H9 (cell line): Measurements from ENCODE around the gene ZNF768. TPM values are rescaled to one million over a fixed set of nuclear protein-coding genes. Genes with fewer than 3 reads are reported as not detected.

Source experiments
- DNase-seq: peaks from one replicate; pipeline ENCODE4 v3.0.0-alpha.2; 2017
- H2AFZ ChIP-seq: one replicate; pipeline ENCODE4 v1.6.1; 2013; ENCODE audit warnings: mild to moderate bottlenecking, low read length, control low read depth, moderate library complexity
- H2AK5ac ChIP-seq: 2 replicates; pipeline ENCODE4 v1.6.1; 2013; ENCODE audit warnings: low read length, control low read depth, mixed read lengths; ENCODE audit not compliant: insufficient read length
- H2BK120ac ChIP-seq: one replicate; pipeline ENCODE4 v1.6.1; 2013; ENCODE audit warnings: low read depth, mild to moderate bottlenecking, low read length, control low read depth, inconsistent platforms; ENCODE audit not compliant: poor library complexity, severe bottlenecking
- H2BK12ac ChIP-seq: 2 replicates; pipeline ENCODE4 v1.6.1; 2013; ENCODE audit warnings: low read length, control low read depth, mixed read lengths, low read depth; ENCODE audit not compliant: insufficient read length
- H2BK15ac ChIP-seq: 2 replicates; pipeline ENCODE4 v1.6.1; 2013; ENCODE audit warnings: low read depth, low read length, control low read depth
- H2BK20ac ChIP-seq: one replicate; pipeline ENCODE4 v1.6.1; 2013; ENCODE audit warnings: low read depth, mild to moderate bottlenecking, low read length, control low read depth, inconsistent platforms; ENCODE audit not compliant: poor library complexity, severe bottlenecking
- H2BK5ac ChIP-seq: 2 replicates; pipeline ENCODE4 v1.6.1; 2013; ENCODE audit warnings: low read length, control low read depth, mixed read lengths; ENCODE audit not compliant: insufficient read length
- H3K14ac ChIP-seq: 2 replicates; pipeline ENCODE4 v1.6.1; 2013; ENCODE audit warnings: low read length, control low read depth; ENCODE audit not compliant: insufficient read depth
- H3K18ac ChIP-seq: 2 replicates; pipeline ENCODE4 v1.6.1; 2013; ENCODE audit warnings: low read depth, mild to moderate bottlenecking, mixed read lengths, low read length, control low read depth; ENCODE audit not compliant: insufficient read length
- H3K23ac ChIP-seq: 2 replicates; pipeline ENCODE4 v1.6.1; 2013; ENCODE audit warnings: low read length, control low read depth, mixed read lengths, low read depth; ENCODE audit not compliant: insufficient read length
- H3K23me2 ChIP-seq: 2 replicates; pipeline ENCODE4 v1.6.1; 2013; ENCODE audit warnings: low read depth, mild to moderate bottlenecking, mixed read lengths, low read length, control low read depth; ENCODE audit not compliant: insufficient read length, poor library complexity, severe bottlenecking
- H3K27ac ChIP-seq: 2 replicates; pipeline ENCODE4 v1.5.1; 2013; ENCODE audit warnings: low read length, control low read depth, mixed read lengths, low read depth; ENCODE audit not compliant: insufficient read length
- H3K27me3 ChIP-seq: 2 replicates; pipeline ENCODE4 v1.6.1; 2013; ENCODE audit warnings: low read length, control low read depth, inconsistent platforms; ENCODE audit not compliant: insufficient read depth
- H3K4ac ChIP-seq: 2 replicates; pipeline ENCODE4 v1.6.1; 2013; ENCODE audit warnings: low read depth, mild to moderate bottlenecking, control low read depth, inconsistent platforms, low read length, moderate library complexity
- H3K4me1 ChIP-seq: 2 replicates; pipeline ENCODE4 v1.6.1; 2013; ENCODE audit warnings: low read length, control low read depth, inconsistent platforms; ENCODE audit not compliant: insufficient read depth
- H3K4me2 ChIP-seq: 2 replicates; pipeline ENCODE4 v1.6.1; 2013; ENCODE audit warnings: low read length, control low read depth, mixed read lengths; ENCODE audit not compliant: insufficient read length, insufficient read depth
- H3K56ac ChIP-seq: 2 replicates; pipeline ENCODE4 v1.6.1; 2013; ENCODE audit warnings: low read depth, mild to moderate bottlenecking, mixed read lengths, low read length, control low read depth; ENCODE audit not compliant: insufficient read length
- H3K79me1 ChIP-seq: 2 replicates; pipeline ENCODE4 v1.6.1; 2013; ENCODE audit warnings: low read depth, mild to moderate bottlenecking, moderate library complexity, low read length, control low read depth, inconsistent platforms; ENCODE audit not compliant: insufficient read depth, poor library complexity, severe bottlenecking
- H3K79me2 ChIP-seq: 2 replicates; pipeline ENCODE4 v1.6.1; 2013; ENCODE audit warnings: low read length, control low read depth, inconsistent platforms; ENCODE audit not compliant: insufficient read depth
- H3K9ac ChIP-seq: 2 replicates; pipeline ENCODE4 v1.6.1; 2013; ENCODE audit warnings: low read length, control low read depth, mixed read lengths; ENCODE audit not compliant: insufficient read length; ENCODE audit errors: extremely low read depth
- H3K9me3 ChIP-seq: one replicate; pipeline ENCODE4 v1.6.1; 2013; ENCODE audit warnings: low read depth, low read length, inconsistent platforms; ENCODE audit not compliant: control insufficient read depth
- H3T11ph ChIP-seq: one replicate; pipeline ENCODE4 v1.6.1; 2013; ENCODE audit warnings: mild to moderate bottlenecking, low read length, control low read depth, inconsistent platforms
- H4K20me1 ChIP-seq: one replicate; pipeline ENCODE4 v1.6.1; 2013; ENCODE audit not compliant: control insufficient read depth, insufficient read length, insufficient read depth
- H4K5ac ChIP-seq: 2 replicates; pipeline ENCODE4 v1.6.1; 2013; ENCODE audit warnings: low read depth, mild to moderate bottlenecking, mixed read lengths, low read length, control low read depth; ENCODE audit not compliant: insufficient read length
- H4K8ac ChIP-seq: replicated peaks from 2 replicates; pipeline ENCODE4 v1.6.1; 2013; ENCODE audit warnings: low read length, control low read depth, mixed read lengths, low read depth; ENCODE audit not compliant: insufficient read length
- H4K91ac ChIP-seq: 2 replicates; pipeline ENCODE4 v1.6.1; 2013; ENCODE audit warnings: low read depth, mild to moderate bottlenecking, moderate library complexity, mixed read lengths, low read length, control low read depth; ENCODE audit not compliant: insufficient read length
- H3K27ac Mint-ChIP-seq, 3 experiments: 2 replicates in 2 of 3; 3 replicates in 1 of 3; pipeline ENCODE4 v1.8.0; 2020 to 2021; ENCODE audit warnings: mixed read lengths in 3 of 3, mild to moderate bottlenecking in 1 of 3, moderate library complexity in 1 of 3
- H3K27me3 Mint-ChIP-seq: 2 replicates; pipeline ENCODE4 v1.8.0; 2021; ENCODE audit warnings: low read depth, mild to moderate bottlenecking, moderate library complexity, mixed read lengths
- H3K36me3 Mint-ChIP-seq, 3 experiments: 2 replicates in 2 of 3; 3 replicates in 1 of 3; pipeline ENCODE4 v1.8.0; 2020 to 2021; ENCODE audit warnings: low read depth in 3 of 3, mixed read lengths in 3 of 3; ENCODE audit not compliant: insufficient read depth in 1 of 3
- H3K4me1 Mint-ChIP-seq, 2 experiments: 2 replicates each; pipeline ENCODE4 v1.8.0; 2020; ENCODE audit warnings: mixed read lengths in 2 of 2
- H3K4me3 Mint-ChIP-seq, 2 experiments: 2 replicates in 1 of 2; 3 replicates in 1 of 2; pipeline ENCODE4 v1.8.0; 2020 to 2021; ENCODE audit warnings: mild to moderate bottlenecking in 2 of 2, mixed read lengths in 2 of 2, moderate library complexity in 1 of 2
- H3K9me3 Mint-ChIP-seq, 2 experiments: 2 replicates in 1 of 2; 3 replicates in 1 of 2; pipeline ENCODE4 v1.8.0; 2020; ENCODE audit warnings: mild to moderate bottlenecking in 2 of 2, mixed read lengths in 2 of 2, moderate library complexity in 1 of 2
- WGBS: extraction: QIAGEN DNeasy Blood & Tissue Kit; methylation state at CpG from one replicate; pipeline ENCODE4 v1.1.7; 2013; ENCODE audit warnings: missing lambda C conversion rate, low lambda C conversion rate, mixed read lengths; ENCODE audit not compliant: insufficient read length; ENCODE audit errors: extremely low coverage; 5-methylcytosine and 5-hydroxymethylcytosine counted together
- total RNA-seq: library from RNA; stranded (reverse); gene quantifications from 2 replicates; pipeline ENCODE4 v1.2.1, GENCODE V29; 2021
- TF ChIP-seq, protein P1 (sequence below): fragments of 200-600 bp; sonication (generic); conservative IDR thresholded peaks from 3 replicates; pipeline ENCODE4 v1.8.0; 2021; ENCODE audit warnings: antibody characterized with exemption, mild to moderate bottlenecking

ZNF768 gene
- total RNA-seq, 1 experiment from 2014 or later: 40.0 TPM

DNA sequence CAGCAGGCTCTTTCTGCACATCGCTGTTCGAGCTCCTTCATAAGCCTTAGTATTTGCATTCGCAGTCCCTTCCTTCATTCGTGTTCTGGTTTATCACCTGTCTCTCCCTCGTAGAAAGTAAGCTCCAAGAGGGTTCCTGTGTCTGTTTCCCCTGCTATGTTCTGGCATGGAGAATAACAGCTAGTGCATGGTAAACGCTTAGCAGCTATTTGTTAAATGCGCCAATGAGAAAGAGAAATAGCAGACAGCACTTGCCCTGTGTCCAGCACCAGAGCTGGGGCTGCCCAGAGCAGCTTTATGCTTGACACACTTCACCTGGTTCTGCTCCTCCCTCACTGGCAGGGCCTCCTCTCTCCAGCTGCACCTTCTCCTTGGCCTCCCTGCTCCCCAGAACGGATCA, 39.6 kb upstream of the ZNF768 start:
- no CpG with 5 or more reads among the region's 8 CpGs for WGBS
- Histone ChIP-seq H2BK120ac (no peak overlapping the region), H4K5ac (no peak overlapping the region), H3T11ph (no peak overlapping the region), H3K9ac (no peak overlapping the region), H3K79me2 (no peaks in the 10 kb centered on the region), H4K20me1 (no peaks in the 10 kb centered on the region), H2BK15ac (no peak overlapping the region), H3K4me2 (no peak overlapping the region), H2AK5ac (no peak overlapping the region), H3K23ac (no peak overlapping the region), H3K14ac (no peak overlapping the region), H3K27ac (no peak overlapping the region), H2AFZ (no peak overlapping the region), H3K18ac (no peak overlapping the region), H2BK20ac (no peak overlapping the region), H3K23me2 (peaks cover 8% of the 10 kb centered on the region), H4K91ac (no peak overlapping the region), H3K79me1 (no peaks in the 10 kb centered on the region), H3K4me1 (no peaks in the 10 kb centered on the region; the same call in 1 of the 2 replicates), H2BK5ac (no peak overlapping the region), H3K27me3 (no peaks in the 10 kb centered on the region), H3K56ac (no peak overlapping the region), H2BK12ac (no peak overlapping the region), H4K8ac (no peak overlapping the region), H3K9me3 (no peaks in the 10 kb centered on the region), H3K4ac (no peak overlapping the region)
- Mint-ChIP-seq H3K36me3 (no peaks in the 10 kb centered on the region), H3K27ac (no peak overlapping the region), H3K4me3 (no peak overlapping the region), H3K27me3 (peaks cover 9% of the 10 kb centered on the region), H3K4me1 (peaks cover 8 to 21% of the 10 kb centered on the region in 2 experiments), H3K9me3 (no peaks in the 10 kb centered on the region)
- TF ChIP-seq, protein P1, sequence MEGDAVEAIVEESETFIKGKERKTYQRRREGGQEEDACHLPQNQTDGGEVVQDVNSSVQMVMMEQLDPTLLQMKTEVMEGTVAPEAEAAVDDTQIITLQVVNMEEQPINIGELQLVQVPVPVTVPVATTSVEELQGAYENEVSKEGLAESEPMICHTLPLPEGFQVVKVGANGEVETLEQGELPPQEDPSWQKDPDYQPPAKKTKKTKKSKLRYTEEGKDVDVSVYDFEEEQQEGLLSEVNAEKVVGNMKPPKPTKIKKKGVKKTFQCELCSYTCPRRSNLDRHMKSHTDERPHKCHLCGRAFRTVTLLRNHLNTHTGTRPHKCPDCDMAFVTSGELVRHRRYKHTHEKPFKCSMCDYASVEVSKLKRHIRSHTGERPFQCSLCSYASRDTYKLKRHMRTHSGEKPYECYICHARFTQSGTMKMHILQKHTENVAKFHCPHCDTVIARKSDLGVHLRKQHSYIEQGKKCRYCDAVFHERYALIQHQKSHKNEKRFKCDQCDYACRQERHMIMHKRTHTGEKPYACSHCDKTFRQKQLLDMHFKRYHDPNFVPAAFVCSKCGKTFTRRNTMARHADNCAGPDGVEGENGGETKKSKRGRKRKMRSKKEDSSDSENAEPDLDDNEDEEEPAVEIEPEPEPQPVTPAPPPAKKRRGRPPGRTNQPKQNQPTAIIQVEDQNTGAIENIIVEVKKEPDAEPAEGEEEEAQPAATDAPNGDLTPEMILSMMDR: no peak
- DNase-seq: no peak
